HepG2 (cell line): ENCODE measurements around the gene RAB2B. TPM values are rescaled to one million over a fixed set of nuclear protein-coding genes. Genes with fewer than 3 reads are reported as not detected.

Experiments used
- EP300 ChIP-seq, 3 experiments: sonication (generic) in 1 of 3; formaldehyde crosslinking in 1 of 3; IDR thresholded peaks; 2 replicates each; pipeline versions ENCODE4 v1.5.1 to v1.6.1; 2011 to 2020; ENCODE audit warnings: low read depth in 2 of 3, low read length in 2 of 3, borderline replicate concordance in 1 of 3, improper control_type of control experiment in 1 of 3, mild to moderate bottlenecking in 1 of 3, missing genetic modification reagents in 1 of 3, moderate library complexity in 1 of 3
- ETV6 ChIP-seq: sonication (generic); formaldehyde crosslinking; conservative IDR thresholded peaks from 2 replicates; pipeline ENCODE4 v1.4.0; 2020; ENCODE audit warnings: missing genetic modification reagents
- HIVEP1 ChIP-seq: sonication (generic); formaldehyde crosslinking; IDR thresholded peaks from 2 replicates; pipeline ENCODE4 v1.4.0; 2020; ENCODE audit warnings: mild to moderate bottlenecking, missing genetic modification reagents
- NFE2 ChIP-seq: sonication (generic); formaldehyde crosslinking; IDR thresholded peaks from 2 replicates; pipeline ENCODE4 v1.4.0; 2020; ENCODE audit warnings: missing genetic modification reagents
- RBM22 ChIP-seq: fragments of 200-400 bp; formaldehyde crosslinking; optimal IDR thresholded peaks from 2 replicates; pipeline ENCODE3; 2017; ENCODE audit warnings: mild to moderate bottlenecking, low read length, moderate library complexity
- RFX5 ChIP-seq: IDR thresholded peaks from 2 replicates; pipeline ENCODE4 v1.6.1; 2011; ENCODE audit warnings: low read depth, low read length, improper control_type of control experiment
- SETDB1 ChIP-seq: sonication (generic); formaldehyde crosslinking; IDR thresholded peaks from 2 replicates; pipeline ENCODE4 v1.5.1; 2020; ENCODE audit warnings: missing genetic modification reagents, mild to moderate bottlenecking, borderline replicate concordance
- SOX6 ChIP-seq, 2 experiments: fragments of 450-650 bp in 1 of 2; sonication (generic) in 1 of 2; formaldehyde crosslinking in 1 of 2; IDR thresholded peaks; 2 replicates each; pipeline versions ENCODE4 v1.4.0 to v1.6.1; 2017 to 2020; ENCODE audit warnings: antibody characterized with exemption in 1 of 2, mild to moderate bottlenecking in 1 of 2, missing genetic modification reagents in 1 of 2
- SUZ12 ChIP-seq: fragments of 150-350 bp; IDR thresholded peaks from 2 replicates; pipeline ENCODE4 v1.6.1; 2014; ENCODE audit warnings: low read depth, low read length
- ZNF460 ChIP-seq: sonication (generic); formaldehyde crosslinking; IDR thresholded peaks from 2 replicates; pipeline ENCODE4 v1.5.1; 2020; ENCODE audit warnings: missing genetic modification reagents, mild to moderate bottlenecking, borderline replicate concordance
- ZNF547 ChIP-seq: sonication (generic); formaldehyde crosslinking; IDR thresholded peaks from 2 replicates; pipeline ENCODE4 v1.5.1; 2020; ENCODE audit warnings: mild to moderate bottlenecking, missing genetic modification reagents
- ZNF572 ChIP-seq: sonication (generic); formaldehyde crosslinking; IDR thresholded peaks from 2 replicates; pipeline ENCODE4 v1.5.1; 2020; ENCODE audit warnings: mild to moderate bottlenecking, missing genetic modification reagents
- ZNF674 ChIP-seq: sonication (generic); formaldehyde crosslinking; IDR thresholded peaks from 2 replicates; pipeline ENCODE4 v1.5.0; 2020; ENCODE audit warnings: low read depth, mild to moderate bottlenecking, missing genetic modification reagents
- ZSCAN30 ChIP-seq: sonication (generic); formaldehyde crosslinking; IDR thresholded peaks from 2 replicates; pipeline ENCODE4 v1.5.0; 2020; ENCODE audit warnings: mild to moderate bottlenecking, missing genetic modification reagents
- polyA plus RNA-seq, 8 experiments: library from polyadenylated mRNA; depleted of rRNA in 3 of 8; stranded (reverse) in 7 of 8; unstranded in 1 of 8; fragments of >200 nt; fragmentation: Illumina TruSeq in 4 of 8; extraction: Trizol in 4 of 8; gene quantifications; 2 replicates each; pipeline versions ENCODE4 v1.2.1 to v1.2.3, GENCODE V29; 2011 to 2016; ENCODE audit warnings: low read depth in 4 of 8, missing spikeins in 1 of 8, mixed read lengths in 1 of 8; ENCODE audit not compliant: insufficient read depth in 1 of 8
- total RNA-seq, 5 experiments: library from RNA; depleted of rRNA; stranded (reverse); fragments of >200 nt; fragmentation: Illumina TruSeq; extraction: Trizol; gene quantifications; 2 replicates each; pipeline ENCODE4 v1.2.3, GENCODE V29; 2016; ENCODE audit warnings: low read depth in 1 of 5
- TF ChIP-seq, protein P1 (sequence below): sonication (generic); formaldehyde crosslinking; IDR thresholded peaks from 2 replicates; pipeline ENCODE4 v1.5.0; 2020; ENCODE audit warnings: mild to moderate bottlenecking, missing genetic modification reagents
- TF ChIP-seq, protein P2 (sequence below): IDR thresholded peaks from 2 replicates; pipeline ENCODE4 v1.6.1; 2016; ENCODE audit warnings: mild to moderate bottlenecking, missing biosample characterization, missing genetic modification reagents
- TF ChIP-seq, protein P3 (sequence below), 2 experiments: IDR thresholded peaks; 2 replicates each; pipeline ENCODE4 v1.6.1; 2011 to 2012; ENCODE audit warnings: low read length in 2 of 2, borderline replicate concordance in 1 of 2, low read depth in 1 of 2, mild to moderate bottlenecking in 1 of 2, moderate library complexity in 1 of 2
- TF ChIP-seq, protein P4 (sequence below): IDR thresholded peaks from 2 replicates; pipeline ENCODE4 v1.6.1; 2016
- TF ChIP-seq, protein P5 (sequence below): IDR thresholded peaks from 2 replicates; pipeline ENCODE4 v1.6.1; 2016

Gene RAB2B
- total and polyA plus RNA-seq, 2 of the 13 experiments (the other 11 are each of a cell fraction or from before 2014, with no cell fraction given), result 36.0 to 60.6 TPM

DNA sequence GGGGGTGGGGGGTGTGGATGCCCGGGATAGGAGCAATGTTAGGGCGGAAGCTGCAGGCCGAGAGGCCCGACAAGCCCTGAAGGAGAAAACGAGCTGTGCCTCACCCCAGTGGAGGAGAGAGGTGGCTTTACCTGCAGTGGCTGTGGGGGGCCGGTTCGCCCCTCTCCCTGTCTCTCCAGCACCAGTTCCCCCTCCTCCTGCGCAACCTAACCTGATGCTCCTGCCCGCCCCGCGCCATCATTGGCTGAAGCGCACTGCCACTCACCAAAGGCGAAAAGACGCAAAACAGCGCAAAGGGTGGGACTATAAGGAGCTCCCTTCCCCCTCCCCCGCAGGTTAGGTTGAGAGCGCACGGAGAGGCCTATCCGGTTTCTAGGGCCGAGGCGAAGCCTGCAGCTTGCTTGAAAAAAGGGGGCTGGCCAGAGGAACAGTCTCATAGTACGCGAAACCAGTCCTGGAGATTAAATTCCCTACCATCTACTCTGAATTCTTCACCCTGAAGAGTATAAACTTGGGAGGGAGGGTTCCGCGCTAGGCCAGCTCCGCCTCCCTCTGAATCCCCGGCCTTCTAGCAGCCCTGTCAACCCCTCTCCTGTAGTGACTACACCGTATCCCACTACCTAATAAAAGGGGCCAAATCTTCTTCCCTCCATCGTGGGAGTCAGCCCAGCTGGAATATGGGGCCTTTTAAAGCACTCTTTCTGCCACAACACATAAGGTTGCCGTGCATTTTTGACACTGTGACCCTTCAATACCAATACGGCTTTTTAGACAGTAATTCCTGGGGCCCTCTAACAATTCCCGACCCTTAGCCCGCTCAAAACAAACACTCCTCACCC, 39.5 kb downstream of the RAB2B start (continued):
- TF ChIP-seq, protein P1, sequence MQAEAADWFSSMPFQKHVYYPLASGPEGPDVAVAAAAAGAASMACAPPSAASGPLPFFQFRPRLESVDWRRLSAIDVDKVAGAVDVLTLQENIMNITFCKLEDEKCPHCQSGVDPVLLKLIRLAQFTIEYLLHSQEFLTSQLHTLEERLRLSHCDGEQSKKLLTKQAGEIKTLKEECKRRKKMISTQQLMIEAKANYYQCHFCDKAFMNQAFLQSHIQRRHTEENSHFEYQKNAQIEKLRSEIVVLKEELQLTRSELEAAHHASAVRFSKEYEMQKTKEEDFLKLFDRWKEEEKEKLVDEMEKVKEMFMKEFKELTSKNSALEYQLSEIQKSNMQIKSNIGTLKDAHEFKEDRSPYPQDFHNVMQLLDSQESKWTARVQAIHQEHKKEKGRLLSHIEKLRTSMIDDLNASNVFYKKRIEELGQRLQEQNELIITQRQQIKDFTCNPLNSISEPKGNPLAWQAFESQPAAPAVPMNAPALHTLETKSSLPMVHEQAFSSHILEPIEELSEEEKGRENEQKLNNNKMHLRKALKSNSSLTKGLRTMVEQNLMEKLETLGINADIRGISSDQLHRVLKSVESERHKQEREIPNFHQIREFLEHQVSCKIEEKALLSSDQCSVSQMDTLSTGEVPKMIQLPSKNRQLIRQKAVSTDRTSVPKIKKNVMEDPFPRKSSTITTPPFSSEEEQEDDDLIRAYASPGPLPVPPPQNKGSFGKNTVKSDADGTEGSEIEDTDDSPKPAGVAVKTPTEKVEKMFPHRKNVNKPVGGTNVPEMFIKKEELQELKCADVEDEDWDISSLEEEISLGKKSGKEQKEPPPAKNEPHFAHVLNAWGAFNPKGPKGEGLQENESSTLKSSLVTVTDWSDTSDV (CRISPR knock-in tag), result peak; percentile 91; the same call in 1 of the 2 replicates
- no peak for TF ChIP-seq ZSCAN30 (CRISPR knock-in tag)
- 0 out of 4 replicates have a peak, but pooled peaks of 1 of the 2 experiments have one; percentile 30 for TF ChIP-seq EP300 (IDR thresholded peaks at IDR 0.05; ENCODE audit: low read depth in 2 of 2, low read length in 2 of 2)
- TF ChIP-seq EP300 (CRISPR knock-in tag; IDR thresholded peaks at IDR 0.05; ENCODE audit: borderline replicate concordance), result peak; percentile 61
- 0 out of 2 replicates have a peak, but pooled peaks have one; percentile 39 for TF ChIP-seq ZNF547 (CRISPR knock-in tag)
- peak; percentile 92 for TF ChIP-seq ETV6 (CRISPR knock-in tag)
- TF ChIP-seq SETDB1 (CRISPR knock-in tag), result no peak
- TF ChIP-seq SUZ12, result no peak
- TF ChIP-seq, protein P2, sequence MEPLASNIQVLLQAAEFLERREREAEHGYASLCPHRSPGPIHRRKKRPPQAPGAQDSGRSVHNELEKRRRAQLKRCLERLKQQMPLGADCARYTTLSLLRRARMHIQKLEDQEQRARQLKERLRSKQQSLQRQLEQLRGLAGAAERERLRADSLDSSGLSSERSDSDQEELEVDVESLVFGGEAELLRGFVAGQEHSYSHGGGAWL (CRISPR knock-in tag), result 0 out of 2 replicates have a peak, but pooled peaks have one; percentile 87
- TF ChIP-seq NFE2 (CRISPR knock-in tag), result no peak
- TF ChIP-seq, protein P3, sequence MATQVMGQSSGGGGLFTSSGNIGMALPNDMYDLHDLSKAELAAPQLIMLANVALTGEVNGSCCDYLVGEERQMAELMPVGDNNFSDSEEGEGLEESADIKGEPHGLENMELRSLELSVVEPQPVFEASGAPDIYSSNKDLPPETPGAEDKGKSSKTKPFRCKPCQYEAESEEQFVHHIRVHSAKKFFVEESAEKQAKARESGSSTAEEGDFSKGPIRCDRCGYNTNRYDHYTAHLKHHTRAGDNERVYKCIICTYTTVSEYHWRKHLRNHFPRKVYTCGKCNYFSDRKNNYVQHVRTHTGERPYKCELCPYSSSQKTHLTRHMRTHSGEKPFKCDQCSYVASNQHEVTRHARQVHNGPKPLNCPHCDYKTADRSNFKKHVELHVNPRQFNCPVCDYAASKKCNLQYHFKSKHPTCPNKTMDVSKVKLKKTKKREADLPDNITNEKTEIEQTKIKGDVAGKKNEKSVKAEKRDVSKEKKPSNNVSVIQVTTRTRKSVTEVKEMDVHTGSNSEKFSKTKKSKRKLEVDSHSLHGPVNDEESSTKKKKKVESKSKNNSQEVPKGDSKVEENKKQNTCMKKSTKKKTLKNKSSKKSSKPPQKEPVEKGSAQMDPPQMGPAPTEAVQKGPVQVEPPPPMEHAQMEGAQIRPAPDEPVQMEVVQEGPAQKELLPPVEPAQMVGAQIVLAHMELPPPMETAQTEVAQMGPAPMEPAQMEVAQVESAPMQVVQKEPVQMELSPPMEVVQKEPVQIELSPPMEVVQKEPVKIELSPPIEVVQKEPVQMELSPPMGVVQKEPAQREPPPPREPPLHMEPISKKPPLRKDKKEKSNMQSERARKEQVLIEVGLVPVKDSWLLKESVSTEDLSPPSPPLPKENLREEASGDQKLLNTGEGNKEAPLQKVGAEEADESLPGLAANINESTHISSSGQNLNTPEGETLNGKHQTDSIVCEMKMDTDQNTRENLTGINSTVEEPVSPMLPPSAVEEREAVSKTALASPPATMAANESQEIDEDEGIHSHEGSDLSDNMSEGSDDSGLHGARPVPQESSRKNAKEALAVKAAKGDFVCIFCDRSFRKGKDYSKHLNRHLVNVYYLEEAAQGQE (IDR thresholded peaks at IDR 0.05; ENCODE audit: borderline replicate concordance in 1 of 2, low read depth in 1 of 2, low read length in 2 of 2), result peak in 1 of 2 experiments; percentile 16; a peak in 1 of 4 replicates
- no peak for TF ChIP-seq SOX6 (IDR thresholded peaks at IDR 0.05)
- TF ChIP-seq SOX6 (CRISPR knock-in tag; IDR thresholded peaks at IDR 0.05), result peak; percentile 8
- TF ChIP-seq HIVEP1 (CRISPR knock-in tag), result peak; percentile 55
- TF ChIP-seq, protein P4, sequence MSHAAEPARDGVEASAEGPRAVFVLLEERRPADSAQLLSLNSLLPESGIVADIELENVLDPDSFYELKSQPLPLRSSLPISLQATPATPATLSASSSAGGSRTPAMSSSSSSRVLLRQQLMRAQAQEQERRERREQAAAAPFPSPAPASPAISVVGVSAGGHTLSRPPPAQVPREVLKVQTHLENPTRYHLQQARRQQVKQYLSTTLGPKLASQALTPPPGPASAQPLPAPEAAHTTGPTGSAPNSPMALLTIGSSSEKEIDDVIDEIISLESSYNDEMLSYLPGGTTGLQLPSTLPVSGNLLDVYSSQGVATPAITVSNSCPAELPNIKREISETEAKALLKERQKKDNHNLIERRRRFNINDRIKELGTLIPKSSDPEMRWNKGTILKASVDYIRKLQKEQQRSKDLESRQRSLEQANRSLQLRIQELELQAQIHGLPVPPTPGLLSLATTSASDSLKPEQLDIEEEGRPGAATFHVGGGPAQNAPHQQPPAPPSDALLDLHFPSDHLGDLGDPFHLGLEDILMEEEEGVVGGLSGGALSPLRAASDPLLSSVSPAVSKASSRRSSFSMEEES (CRISPR knock-in tag), result peak; percentile 61; the same call in 1 of the 2 replicates
- TF ChIP-seq, protein P5, sequence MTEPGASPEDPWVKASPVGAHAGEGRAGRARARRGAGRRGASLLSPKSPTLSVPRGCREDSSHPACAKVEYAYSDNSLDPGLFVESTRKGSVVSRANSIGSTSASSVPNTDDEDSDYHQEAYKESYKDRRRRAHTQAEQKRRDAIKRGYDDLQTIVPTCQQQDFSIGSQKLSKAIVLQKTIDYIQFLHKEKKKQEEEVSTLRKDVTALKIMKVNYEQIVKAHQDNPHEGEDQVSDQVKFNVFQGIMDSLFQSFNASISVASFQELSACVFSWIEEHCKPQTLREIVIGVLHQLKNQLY (CRISPR knock-in tag), result no peak
- no peak for TF ChIP-seq ZNF674 (CRISPR knock-in tag)
- TF ChIP-seq RBM22, result peak; percentile 100
- no peak for TF ChIP-seq RFX5
- no peak; the same call in 1 of the 2 replicates for TF ChIP-seq ZNF460 (CRISPR knock-in tag)
- TF ChIP-seq ZNF572, result peak; percentile 79; the same call in 1 of the 2 replicates
